Activated T-helper 2 cell treated with anti-CD3 and anti-CD28 coated beads, Interferon-gamma antibody, Interleukin-2, Interleukin-4, amounts not matched to agents 10 μg/mL and 5 μg/mL and 100 μg/mL, durations not matched to agents 14 hours and 24 hours and 36 hours (primary cell): ENCODE results near the gene PHAF1. TPM values are rescaled to one million over a fixed set of nuclear protein-coding genes. Genes with fewer than 3 reads are reported as not detected.
"Not testable (repeated sequence)": the region's sequence is repeated elsewhere in the genome, so short reads cannot be mapped to it uniquely, and the experiment has no call there.

Experiments
- DNase-seq: peaks from one replicate; pipeline ENCODE4 v3.0.0; 2021; ENCODE audit warnings: low spot score
- H3K27ac Mint-ChIP-seq: one replicate; pipeline ENCODE4 v1.8.0; 2021; ENCODE audit warnings: mixed read lengths
- H3K27me3 Mint-ChIP-seq: one replicate; pipeline ENCODE4 v1.8.0; 2021; ENCODE audit warnings: low read depth, mixed read lengths
- H3K36me3 Mint-ChIP-seq: one replicate; pipeline ENCODE4 v1.8.0; 2021; ENCODE audit warnings: low read depth, mixed read lengths
- H3K4me1 Mint-ChIP-seq: one replicate; pipeline ENCODE4 v1.8.0; 2021; ENCODE audit warnings: low read depth, mixed read lengths
- H3K4me3 Mint-ChIP-seq: one replicate; pipeline ENCODE4 v1.8.0; 2021; ENCODE audit warnings: low read depth, mild to moderate bottlenecking, moderate library complexity, mixed read lengths
- H3K9me3 Mint-ChIP-seq: one replicate; pipeline ENCODE4 v1.8.0; 2021; ENCODE audit warnings: mixed read lengths
- intact Hi-C: fragments of 100-400 bp; cut with micrococcal nuclease; formaldehyde crosslinking; loops from one replicate; pipeline ENCODE4 v1.15.1; 2023
- total RNA-seq: library from RNA; stranded (reverse); gene quantifications from 2 replicates; pipeline ENCODE4 v1.2.3, GENCODE V29; 2022

PHAF1 gene
- total RNA-seq, 1 donor from 2014 or later, result 17.8 TPM

- Mint-ChIP-seq H3K27ac (no peak overlapping the region), H3K9me3 (no peaks in the 10 kb centered on the region), H3K4me1 (peaks cover 19% of the 10 kb centered on the region), H3K27me3 (no peaks in the 10 kb centered on the region), H3K36me3 (peaks cover 8% of the 10 kb centered on the region), H3K4me3 (no peak overlapping the region)
- intact Hi-C loops, result no loop called here
- DNase-seq, result no peak
Measured at GRCh38 chr16:67111951-67112444, 2.3 kb downstream of the PHAF1 start.

DNA sequence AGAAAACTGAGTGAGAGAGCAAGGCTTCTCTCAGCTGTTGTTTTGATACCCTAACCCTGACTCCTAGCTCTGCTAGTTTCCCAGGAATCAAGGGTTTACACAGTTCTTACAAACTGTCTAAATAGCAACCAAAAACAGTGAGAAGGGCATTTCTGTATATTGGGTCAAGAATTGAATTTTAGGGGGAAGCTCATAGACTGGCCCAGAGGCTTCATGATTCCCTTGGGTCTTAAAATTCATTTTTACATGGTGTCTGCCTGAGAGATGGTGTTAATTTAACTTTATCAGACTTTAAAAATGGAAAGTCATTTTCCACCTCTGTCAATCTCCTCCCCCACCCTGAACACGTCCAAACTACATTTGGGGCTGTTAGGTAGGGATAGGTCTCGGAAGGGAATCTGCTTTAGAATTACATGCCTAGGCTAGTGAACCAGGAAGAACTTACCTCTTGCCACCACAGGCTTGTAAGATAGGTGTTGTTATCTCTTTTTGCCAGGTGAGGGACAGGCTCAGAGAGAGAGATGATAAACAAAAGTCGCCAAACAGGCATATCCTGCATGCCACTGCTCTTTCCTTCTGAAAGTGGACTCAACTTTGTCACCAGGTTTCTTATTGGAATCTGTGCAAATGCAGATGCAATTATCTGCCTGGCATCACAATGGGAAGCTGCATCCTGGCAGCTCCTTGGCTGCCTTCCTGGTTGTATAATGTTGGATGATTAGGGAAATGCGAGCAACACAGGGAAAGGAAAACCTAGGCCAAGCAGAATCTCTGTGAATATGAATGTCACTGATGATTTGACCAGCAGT lies 3.1 kb downstream of the PHAF1 start:
- H3K4me1 Mint-ChIP-seq, result peaks cover 19% of the 10 kb centered on the region
- no peaks in the 10 kb centered on the region for H3K9me3 Mint-ChIP-seq
- H3K27me3 Mint-ChIP-seq, result no peaks in the 10 kb centered on the region
- H3K27ac Mint-ChIP-seq, result no peak overlapping the region
- intact Hi-C loops, result no loop called here
- H3K4me3 Mint-ChIP-seq, result no peak overlapping the region
- no peak for DNase-seq
- peaks cover 8% of the 10 kb centered on the region for H3K36me3 Mint-ChIP-seq

- no peak overlapping the region for H3K27ac Mint-ChIP-seq
- H3K4me1 Mint-ChIP-seq, result peaks cover 14% of the 10 kb centered on the region
- H3K9me3 Mint-ChIP-seq, result no peaks in the 10 kb centered on the region
- DNase-seq, result no peak
- intact Hi-C loops, result no loop called here
- H3K27me3 Mint-ChIP-seq, result no peaks in the 10 kb centered on the region
- H3K36me3 Mint-ChIP-seq, result peaks cover 12% of the 10 kb centered on the region
- H3K4me3 Mint-ChIP-seq, result no peak overlapping the region
Measured at GRCh38 chr16:67114793-67115192, 5.1 kb downstream of the PHAF1 start.

- Mint-ChIP-seq H3K36me3 (peaks cover 15% of the 10 kb centered on the region), H3K4me3 (no peak overlapping the region), H3K27ac (no peak overlapping the region), H3K4me1 (peaks cover 14% of the 10 kb centered on the region), H3K9me3 (no peaks in the 10 kb centered on the region), H3K27me3 (no peaks in the 10 kb centered on the region)
- intact Hi-C loops, result no loop called here
- DNase-seq, result no peak
Measured at GRCh38 chr16:67115639-67116038, 5.9 kb downstream of the PHAF1 start.

GRCh38 chr16:67116388-67117311 lies 6.9 kb downstream of the PHAF1 start:
- H3K36me3 Mint-ChIP-seq, result peaks cover 19% of the 10 kb centered on the region
- no peaks in the 10 kb centered on the region for H3K27me3 Mint-ChIP-seq
- intact Hi-C loops, result no loop called here
- no peak overlapping the region for H3K27ac Mint-ChIP-seq
- no peak overlapping the region for H3K4me3 Mint-ChIP-seq
- H3K9me3 Mint-ChIP-seq, result no peaks in the 10 kb centered on the region
- H3K4me1 Mint-ChIP-seq, result peaks cover 8% of the 10 kb centered on the region
- DNase-seq, result no peak

DNA sequence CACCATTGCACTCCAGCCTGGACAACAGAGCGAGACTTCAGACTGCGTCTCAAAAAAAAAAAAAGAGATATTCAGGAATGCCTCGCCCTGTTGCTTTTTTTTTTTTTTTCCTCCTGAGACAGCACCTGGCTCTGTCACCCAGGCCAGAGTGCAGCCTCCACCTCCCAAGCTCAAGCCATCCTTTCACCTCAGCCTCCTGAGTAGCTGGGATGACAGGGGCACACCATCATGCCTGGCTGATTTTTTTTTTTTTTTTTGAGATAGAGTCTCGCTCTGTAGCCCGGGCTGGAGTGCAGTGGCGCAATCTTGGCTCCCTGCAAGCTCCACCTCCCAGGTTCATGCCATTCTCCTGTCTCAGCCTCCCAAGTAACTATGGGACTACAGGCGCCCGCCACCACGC lies 8.0 kb downstream of the PHAF1 start:
- no peak for DNase-seq
- intact Hi-C loops, result no loop called here
- Mint-ChIP-seq H3K27ac (no peak overlapping the region), H3K4me1 (peaks cover 2% of the 10 kb centered on the region), H3K36me3 (peaks cover 22% of the 10 kb centered on the region), H3K27me3 (no peaks in the 10 kb centered on the region), H3K4me3 (no peak overlapping the region), H3K9me3 (no peaks in the 10 kb centered on the region)

DNA sequence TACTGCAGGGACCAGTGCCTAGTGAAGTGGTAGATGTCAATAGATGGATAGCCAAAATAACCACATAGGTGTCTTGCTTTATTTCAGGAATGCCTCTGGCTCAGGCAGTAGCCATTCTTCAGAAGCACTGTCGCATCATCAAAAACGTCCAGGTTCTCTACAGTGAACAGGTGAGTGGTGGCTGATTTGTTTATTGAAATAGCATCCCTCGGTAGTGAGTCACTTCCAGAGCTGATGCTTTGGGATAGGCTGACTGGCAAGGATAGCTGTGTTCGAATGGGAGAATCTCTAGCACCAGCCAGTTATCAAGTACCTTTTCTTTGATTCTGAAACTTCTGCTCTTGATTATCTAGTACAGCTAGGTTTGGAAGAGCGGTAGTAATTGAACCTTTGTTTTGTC lies 10.3 kb downstream of the PHAF1 start:
- Mint-ChIP-seq H3K9me3 (no peaks in the 10 kb centered on the region), H3K27me3 (no peaks in the 10 kb centered on the region), H3K4me1 (no peaks in the 10 kb centered on the region), H3K4me3 (no peak overlapping the region), H3K27ac (no peak overlapping the region), H3K36me3 (peaks cover 31% of the 10 kb centered on the region)
- intact Hi-C loops, result no loop called here
- DNase-seq, result no peak

DNA sequence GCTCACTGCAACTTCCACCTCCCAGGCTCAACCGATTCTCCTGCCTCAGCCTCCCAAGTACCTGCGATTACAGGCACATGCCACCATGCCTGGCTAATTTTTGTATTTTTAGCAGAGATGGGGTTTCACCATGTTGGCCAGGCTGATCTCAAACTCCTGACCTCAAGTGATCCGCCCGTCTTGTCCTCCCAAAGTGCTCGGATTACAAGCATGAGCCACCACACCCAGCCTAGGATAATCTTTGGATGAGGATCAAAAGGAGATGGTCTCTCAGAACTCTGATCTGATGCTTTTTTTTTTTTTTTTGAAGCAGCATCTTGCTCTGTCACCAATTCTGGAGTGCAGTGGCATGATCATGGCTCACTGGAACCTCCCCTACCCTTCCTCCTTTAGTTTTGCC lies 13.1 kb downstream of the PHAF1 start:
- H3K27ac Mint-ChIP-seq, H3K4me1 Mint-ChIP-seq, H3K4me3 Mint-ChIP-seq, H3K27me3 Mint-ChIP-seq, intact Hi-C loops, H3K9me3 Mint-ChIP-seq, DNase-seq: not testable (repeated sequence)
- peaks cover 45% of the 10 kb centered on the region for H3K36me3 Mint-ChIP-seq

- Mint-ChIP-seq H3K27me3 (no peaks in the 10 kb centered on the region), H3K4me1 (no peaks in the 10 kb centered on the region), H3K9me3 (no peaks in the 10 kb centered on the region), H3K4me3 (no peak overlapping the region), H3K27ac (no peak overlapping the region), H3K36me3 (peaks cover 49% of the 10 kb centered on the region)
- no peak for DNase-seq
- intact Hi-C loops, result no loop called here
Measured at GRCh38 chr16:67128417-67128816, 18.7 kb downstream of the PHAF1 start.

- no peak overlapping the region for H3K4me3 Mint-ChIP-seq
- H3K9me3 Mint-ChIP-seq, result no peaks in the 10 kb centered on the region
- no peaks in the 10 kb centered on the region for H3K27me3 Mint-ChIP-seq
- no peaks in the 10 kb centered on the region for H3K4me1 Mint-ChIP-seq
- DNase-seq, result no peak
- no peak overlapping the region for H3K27ac Mint-ChIP-seq
- intact Hi-C loops, result no loop called here
- peaks cover 48% of the 10 kb centered on the region for H3K36me3 Mint-ChIP-seq
Measured at GRCh38 chr16:67128887-67129286, 19.1 kb downstream of the PHAF1 start.

DNA sequence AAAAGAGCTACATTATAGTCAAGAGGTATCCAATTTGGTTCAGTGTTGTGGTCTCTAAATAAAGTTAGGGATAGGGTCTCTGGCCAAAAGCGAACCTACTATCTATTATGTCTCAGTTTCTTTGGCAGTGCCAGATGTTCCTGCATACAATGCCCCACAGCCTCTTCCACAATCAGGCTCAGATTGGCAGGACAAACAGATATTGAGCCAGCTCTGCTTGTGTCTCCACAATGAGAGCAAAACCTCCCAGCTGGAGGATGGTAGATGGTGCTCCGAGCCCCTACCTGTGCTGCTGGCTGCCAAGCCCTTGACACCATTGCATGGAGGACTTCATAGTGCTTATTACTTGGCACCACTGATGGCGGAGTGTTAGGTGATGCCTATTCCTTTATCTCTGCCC lies 19.7 kb downstream of the PHAF1 start:
- Mint-ChIP-seq H3K4me3 (no peak overlapping the region), H3K4me1 (no peaks in the 10 kb centered on the region), H3K27me3 (no peaks in the 10 kb centered on the region), H3K36me3 (peaks cover 47% of the 10 kb centered on the region), H3K27ac (no peak overlapping the region), H3K9me3 (no peaks in the 10 kb centered on the region)
- DNase-seq, result no peak
- intact Hi-C loops, result no loop called here

DNA sequence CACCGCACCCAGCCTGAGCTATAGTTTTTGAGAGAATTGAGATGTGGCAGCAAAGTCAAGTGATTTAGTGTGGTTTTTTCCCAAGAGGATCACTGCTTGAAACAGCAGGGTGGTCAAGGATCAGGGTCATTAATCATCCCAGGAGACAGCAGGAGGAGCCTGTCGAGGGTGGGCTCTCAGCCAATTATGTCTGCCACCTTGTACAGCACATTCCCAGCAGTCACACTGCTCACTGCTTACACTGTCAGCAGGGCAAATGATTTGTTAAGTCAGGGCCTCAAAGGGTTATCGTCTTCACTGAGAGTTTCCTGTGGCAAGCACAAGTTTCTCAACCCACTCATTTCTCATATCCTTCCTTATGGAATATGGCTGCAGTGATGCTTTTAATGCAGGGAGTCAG lies 27.9 kb downstream of the PHAF1 start:
- Mint-ChIP-seq H3K9me3 (no peaks in the 10 kb centered on the region), H3K27ac (no peak overlapping the region), H3K36me3 (peaks cover 63% of the 10 kb centered on the region), H3K27me3 (no peaks in the 10 kb centered on the region), H3K4me1 (no peaks in the 10 kb centered on the region), H3K4me3 (no peak overlapping the region)
- DNase-seq, result no peak
- intact Hi-C loops, result no loop called here

- Mint-ChIP-seq H3K27me3 (no peaks in the 10 kb centered on the region), H3K9me3 (no peaks in the 10 kb centered on the region), H3K4me3 (no peak overlapping the region), H3K4me1 (no peaks in the 10 kb centered on the region), H3K27ac (no peak overlapping the region), H3K36me3 (peaks cover 67% of the 10 kb centered on the region)
- intact Hi-C loops, result no loop called here
- no peak for DNase-seq
Measured at GRCh38 chr16:67141391-67141790, 31.6 kb downstream of the PHAF1 start.
